WTC11 (cell line): ENCODE data around the gene DNAJC10. TPM values are rescaled to one million over a fixed set of nuclear protein-coding genes. Genes with fewer than 3 reads are reported as not detected.

ENCODE experiments used
- ATAC-seq: fragments of 200-7000 bp; cut with Tn5 transposase; 2 replicates; pipeline ENCODE4 v1.10.0; 2021; ENCODE audit warnings: mild to moderate bottlenecking, moderate library complexity
- CTCF ChIA-PET: fragments of 300-600 bp; sonication (Branson Sonifier 250); formaldehyde crosslinking; loops from one replicate; lab custom pipeline; 2021; ENCODE audit warnings: antibody characterized with exemption; lab: Charles Lee
- POLR2A ChIA-PET: fragments of 350-600 bp; sonication (Branson Sonifier 250); formaldehyde crosslinking; loops from one replicate; lab custom pipeline; 2021; ENCODE audit warnings: antibody characterized with exemption; lab: Charles Lee
- DNase-seq: peaks from one replicate; pipeline ENCODE4 v3.0.0; 2021; ENCODE audit warnings: low spot score
- H3K27ac Mint-ChIP-seq: 2 replicates; pipeline ENCODE4 v1.8.0; 2021; ENCODE audit warnings: mixed read lengths
- H3K27me3 Mint-ChIP-seq: 2 replicates; pipeline ENCODE4 v1.8.0; 2021; ENCODE audit warnings: low read depth, mild to moderate bottlenecking, moderate library complexity, mixed read lengths
- H3K36me3 Mint-ChIP-seq: 2 replicates; pipeline ENCODE4 v1.8.0; 2021; ENCODE audit warnings: mixed read lengths
- H3K4me1 Mint-ChIP-seq: 2 replicates; pipeline ENCODE4 v1.8.0; 2022; ENCODE audit warnings: mixed read lengths
- H3K4me3 Mint-ChIP-seq: 2 replicates; pipeline ENCODE4 v1.8.0; 2021; ENCODE audit warnings: mild to moderate bottlenecking, moderate library complexity, mixed read lengths
- H3K9me3 Mint-ChIP-seq: 2 replicates; pipeline ENCODE4 v1.8.0; 2021; ENCODE audit warnings: mixed read lengths
- ATF1 ChIP-seq: sonication (generic); formaldehyde crosslinking; IDR thresholded peaks from 2 replicates; pipeline ENCODE4 v1.8.1; 2023; ENCODE audit warnings: mild to moderate bottlenecking, moderate library complexity, missing genetic modification reagents
- CDX4 ChIP-seq: fragments of 250-450 bp; sonication (Bioruptor Pico); IDR thresholded peaks from 2 replicates; pipeline ENCODE4 v1.9.0; 2021; ENCODE audit warnings: moderate library complexity, mild to moderate bottlenecking, inconsistent platforms, borderline replicate concordance
- E2F5 ChIP-seq: sonication (generic); formaldehyde crosslinking; IDR thresholded peaks from 2 replicates; pipeline ENCODE4 v1.8.1; 2022; ENCODE audit warnings: mild to moderate bottlenecking, moderate library complexity, missing genetic modification reagents
- ELF4 ChIP-seq: sonication (generic); formaldehyde crosslinking; IDR thresholded peaks from 2 replicates; pipeline ENCODE4 v1.8.1; 2022; ENCODE audit warnings: low read depth, mild to moderate bottlenecking, moderate library complexity, missing genetic modification reagents
- GABPB1 ChIP-seq: sonication (generic); formaldehyde crosslinking; IDR thresholded peaks from 2 replicates; pipeline ENCODE4 v1.8.1; 2023; ENCODE audit warnings: mild to moderate bottlenecking, missing genetic modification reagents
- JUN ChIP-seq: sonication (generic); formaldehyde crosslinking; IDR thresholded peaks from 2 replicates; pipeline ENCODE4 v1.8.0; 2023; ENCODE audit warnings: mild to moderate bottlenecking, missing genetic modification reagents
- KAT7 ChIP-seq: sonication (generic); formaldehyde crosslinking; IDR thresholded peaks from 2 replicates; pipeline ENCODE4 v1.8.1; 2023; ENCODE audit warnings: missing genetic modification reagents, mild to moderate bottlenecking, borderline replicate concordance
- MYBL2 ChIP-seq: sonication (generic); formaldehyde crosslinking; IDR thresholded peaks from 2 replicates; pipeline ENCODE4 v1.8.1; 2023; ENCODE audit warnings: mild to moderate bottlenecking, moderate library complexity, missing genetic modification reagents
- RELA ChIP-seq: sonication (generic); formaldehyde crosslinking; IDR thresholded peaks from 2 replicates; pipeline ENCODE4 v1.8.1; 2022; ENCODE audit warnings: missing genetic modification reagents, mild to moderate bottlenecking, borderline replicate concordance
- SMAD4 ChIP-seq: sonication (generic); formaldehyde crosslinking; IDR thresholded peaks from 2 replicates; pipeline ENCODE4 v1.8.0; 2022; ENCODE audit warnings: mild to moderate bottlenecking, missing genetic modification reagents
- ZNF396 ChIP-seq: fragments of 250-450 bp; sonication (Bioruptor Pico); IDR thresholded peaks from 2 replicates; pipeline ENCODE4 v1.8.0; 2021; ENCODE audit warnings: mild to moderate bottlenecking, moderate library complexity, borderline replicate concordance
- total RNA-seq: library from RNA; stranded (reverse); gene quantifications from 3 replicates; pipeline ENCODE4 v1.2.3, GENCODE V29; 2021
- TF ChIP-seq, protein P1 (sequence below): sonication (generic); formaldehyde crosslinking; IDR thresholded peaks from 2 replicates; pipeline ENCODE4 v1.8.0; 2022; ENCODE audit warnings: mild to moderate bottlenecking, missing genetic modification reagents
- TF ChIP-seq, protein P2 (sequence below): sonication (generic); formaldehyde crosslinking; IDR thresholded peaks from 2 replicates; pipeline ENCODE4 v1.8.1; 2023; ENCODE audit warnings: mild to moderate bottlenecking, moderate library complexity, missing genetic modification reagents
- TF ChIP-seq, protein P3 (sequence below): sonication (generic); formaldehyde crosslinking; IDR thresholded peaks from 2 replicates; pipeline ENCODE4 v1.8.0; 2022; ENCODE audit warnings: missing genetic modification reagents
- TF ChIP-seq, protein P4 (sequence below): fragments of 250-450 bp; sonication (Bioruptor Pico); IDR thresholded peaks from 2 replicates; pipeline ENCODE4 v1.9.0; 2021; ENCODE audit warnings: mild to moderate bottlenecking

The DNAJC10 gene
- total RNA-seq, 1 experiment from 2014 or later, result 109 TPM

DNA sequence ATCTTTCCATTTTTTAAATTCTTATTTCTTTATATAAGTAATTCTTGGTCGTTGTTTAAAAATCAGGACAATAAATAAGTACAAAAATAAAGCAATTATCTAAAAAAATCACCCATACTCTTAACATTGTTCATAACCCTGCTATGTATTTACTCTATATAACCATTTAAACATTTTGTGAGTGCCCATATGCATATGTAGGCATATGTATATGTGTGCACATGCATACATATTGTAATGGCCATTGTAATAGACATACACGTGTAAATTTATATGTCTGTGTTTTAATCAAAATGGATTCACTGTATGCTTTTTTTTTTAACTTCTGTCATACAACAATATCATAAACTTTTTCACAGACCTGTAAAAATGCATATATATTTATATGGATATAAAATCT, 25.6 kb downstream of the DNAJC10 start:
- POLR2A ChIA-PET, result no interaction called here
- H3K4me3 Mint-ChIP-seq, result no peak overlapping the region
- no peaks in the 10 kb centered on the region for H3K9me3 Mint-ChIP-seq
- H3K27me3 Mint-ChIP-seq, result no peaks in the 10 kb centered on the region
- H3K27ac Mint-ChIP-seq, result no peak overlapping the region
- no peak for ATAC-seq
- no peak for DNase-seq
- TF ChIP-seq, protein P1, sequence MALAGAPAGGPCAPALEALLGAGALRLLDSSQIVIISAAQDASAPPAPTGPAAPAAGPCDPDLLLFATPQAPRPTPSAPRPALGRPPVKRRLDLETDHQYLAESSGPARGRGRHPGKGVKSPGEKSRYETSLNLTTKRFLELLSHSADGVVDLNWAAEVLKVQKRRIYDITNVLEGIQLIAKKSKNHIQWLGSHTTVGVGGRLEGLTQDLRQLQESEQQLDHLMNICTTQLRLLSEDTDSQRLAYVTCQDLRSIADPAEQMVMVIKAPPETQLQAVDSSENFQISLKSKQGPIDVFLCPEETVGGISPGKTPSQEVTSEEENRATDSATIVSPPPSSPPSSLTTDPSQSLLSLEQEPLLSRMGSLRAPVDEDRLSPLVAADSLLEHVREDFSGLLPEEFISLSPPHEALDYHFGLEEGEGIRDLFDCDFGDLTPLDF (CRISPR knock-in tag), result no peak
- TF ChIP-seq E2F5 (CRISPR knock-in tag) (no peak), KAT7 (no peak), CDX4 (CRISPR knock-in tag) (no peak), GABPB1 (CRISPR knock-in tag) (no peak), ATF1 (CRISPR knock-in tag) (no peak), MYBL2 (CRISPR knock-in tag) (no peak), SMAD4 (CRISPR knock-in tag) (no peak), ELF4 (CRISPR knock-in tag) (no peak), JUN (CRISPR knock-in tag) (no peak)
- TF ChIP-seq, protein P2, sequence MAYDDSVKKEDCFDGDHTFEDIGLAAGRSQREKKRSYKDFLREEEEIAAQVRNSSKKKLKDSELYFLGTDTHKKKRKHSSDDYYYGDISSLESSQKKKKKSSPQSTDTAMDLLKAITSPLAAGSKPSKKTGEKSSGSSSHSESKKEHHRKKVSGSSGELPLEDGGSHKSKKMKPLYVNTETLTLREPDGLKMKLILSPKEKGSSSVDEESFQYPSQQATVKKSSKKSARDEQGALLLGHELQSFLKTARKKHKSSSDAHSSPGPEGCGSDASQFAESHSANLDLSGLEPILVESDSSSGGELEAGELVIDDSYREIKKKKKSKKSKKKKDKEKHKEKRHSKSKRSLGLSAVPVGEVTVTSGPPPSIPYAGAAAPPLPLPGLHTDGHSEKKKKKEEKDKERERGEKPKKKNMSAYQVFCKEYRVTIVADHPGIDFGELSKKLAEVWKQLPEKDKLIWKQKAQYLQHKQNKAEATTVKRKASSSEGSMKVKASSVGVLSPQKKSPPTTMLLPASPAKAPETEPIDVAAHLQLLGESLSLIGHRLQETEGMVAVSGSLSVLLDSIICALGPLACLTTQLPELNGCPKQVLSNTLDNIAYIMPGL (CRISPR knock-in tag), result no peak
- TF ChIP-seq, protein P3, sequence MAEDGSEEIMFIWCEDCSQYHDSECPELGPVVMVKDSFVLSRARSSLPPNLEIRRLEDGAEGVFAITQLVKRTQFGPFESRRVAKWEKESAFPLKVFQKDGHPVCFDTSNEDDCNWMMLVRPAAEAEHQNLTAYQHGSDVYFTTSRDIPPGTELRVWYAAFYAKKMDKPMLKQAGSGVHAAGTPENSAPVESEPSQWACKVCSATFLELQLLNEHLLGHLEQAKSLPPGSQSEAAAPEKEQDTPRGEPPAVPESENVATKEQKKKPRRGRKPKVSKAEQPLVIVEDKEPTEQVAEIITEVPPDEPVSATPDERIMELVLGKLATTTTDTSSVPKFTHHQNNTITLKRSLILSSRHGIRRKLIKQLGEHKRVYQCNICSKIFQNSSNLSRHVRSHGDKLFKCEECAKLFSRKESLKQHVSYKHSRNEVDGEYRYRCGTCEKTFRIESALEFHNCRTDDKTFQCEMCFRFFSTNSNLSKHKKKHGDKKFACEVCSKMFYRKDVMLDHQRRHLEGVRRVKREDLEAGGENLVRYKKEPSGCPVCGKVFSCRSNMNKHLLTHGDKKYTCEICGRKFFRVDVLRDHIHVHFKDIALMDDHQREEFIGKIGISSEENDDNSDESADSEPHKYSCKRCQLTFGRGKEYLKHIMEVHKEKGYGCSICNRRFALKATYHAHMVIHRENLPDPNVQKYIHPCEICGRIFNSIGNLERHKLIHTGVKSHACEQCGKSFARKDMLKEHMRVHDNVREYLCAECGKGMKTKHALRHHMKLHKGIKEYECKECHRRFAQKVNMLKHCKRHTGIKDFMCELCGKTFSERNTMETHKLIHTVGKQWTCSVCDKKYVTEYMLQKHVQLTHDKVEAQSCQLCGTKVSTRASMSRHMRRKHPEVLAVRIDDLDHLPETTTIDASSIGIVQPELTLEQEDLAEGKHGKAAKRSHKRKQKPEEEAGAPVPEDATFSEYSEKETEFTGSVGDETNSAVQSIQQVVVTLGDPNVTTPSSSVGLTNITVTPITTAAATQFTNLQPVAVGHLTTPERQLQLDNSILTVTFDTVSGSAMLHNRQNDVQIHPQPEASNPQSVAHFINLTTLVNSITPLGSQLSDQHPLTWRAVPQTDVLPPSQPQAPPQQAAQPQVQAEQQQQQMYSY, result no peak
- CTCF ChIA-PET, result no interaction called here
- peaks cover 74% of the 10 kb centered on the region for H3K36me3 Mint-ChIP-seq
- H3K4me1 Mint-ChIP-seq, result no peaks in the 10 kb centered on the region

GRCh38 chr2:182744490-182744889, 28.4 kb downstream of the DNAJC10 start:
- H3K36me3 Mint-ChIP-seq, result peaks cover 59% of the 10 kb centered on the region
- no peak overlapping the region for H3K4me3 Mint-ChIP-seq
- H3K27me3 Mint-ChIP-seq, result no peaks in the 10 kb centered on the region
- ATAC-seq (no peak), DNase-seq (no peak)
- no peaks in the 10 kb centered on the region for H3K9me3 Mint-ChIP-seq
- TF ChIP-seq RELA, result no peak
- TF ChIP-seq, protein P3, result no peak
- TF ChIP-seq ZNF396 (CRISPR knock-in tag), result no peak
- TF ChIP-seq, protein P4, sequence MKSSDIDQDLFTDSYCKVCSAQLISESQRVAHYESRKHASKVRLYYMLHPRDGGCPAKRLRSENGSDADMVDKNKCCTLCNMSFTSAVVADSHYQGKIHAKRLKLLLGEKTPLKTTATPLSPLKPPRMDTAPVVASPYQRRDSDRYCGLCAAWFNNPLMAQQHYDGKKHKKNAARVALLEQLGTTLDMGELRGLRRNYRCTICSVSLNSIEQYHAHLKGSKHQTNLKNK (CRISPR knock-in tag), result no peak
- CTCF ChIA-PET, result no interaction called here
- H3K27ac Mint-ChIP-seq, result no peak overlapping the region
- no peaks in the 10 kb centered on the region for H3K4me1 Mint-ChIP-seq
- POLR2A ChIA-PET, result no interaction called here
